GM19467 (cell line): ENCODE results near the gene VGF.
"Not testable (repeated sequence)": the region's sequence is repeated elsewhere in the genome, so short reads cannot be mapped to it uniquely, and the experiment has no call there.

ENCODE experiments used
- ATAC-seq: cut with Tn5 transposase; IDR thresholded peaks from one replicate; pipeline ENCODE4 v1.9.1; 2021; ENCODE audit warnings: mild to moderate bottlenecking, moderate library complexity; ENCODE audit not compliant: unreplicated experiment

Gene VGF

GRCh38 chr7:101120315-101120714 is 45.1 kb downstream of the VGF start:
- no peak for ATAC-seq

- no peak for ATAC-seq
Measured at GRCh38 chr7:101119876-101120275, 45.5 kb downstream of the VGF start.

- ATAC-seq = no peak
Measured at GRCh38 chr7:101118856-101119255, 46.5 kb downstream of the VGF start.

GRCh38 chr7:101116898-101117297 is 48.5 kb downstream of the VGF start:
- no peak for ATAC-seq

DNA sequence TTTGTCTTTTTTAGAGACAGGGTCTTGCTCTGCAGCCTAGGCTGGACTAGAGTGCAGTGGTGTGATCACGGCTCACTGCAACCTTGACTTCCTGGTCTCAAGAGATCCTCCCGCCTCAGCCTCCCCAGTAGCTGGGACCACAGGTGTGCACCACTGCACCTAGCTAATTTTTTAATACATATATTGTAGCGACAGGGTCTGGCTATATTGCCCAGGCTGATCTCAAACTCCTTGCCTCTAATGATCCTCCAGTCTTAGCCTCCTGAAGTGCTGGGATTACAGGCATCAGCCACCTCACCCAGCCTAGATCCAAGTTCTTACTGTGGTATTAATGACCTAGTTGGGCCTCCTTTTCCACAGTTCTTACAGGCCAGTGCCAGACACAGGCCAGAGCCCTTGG is 50.2 kb downstream of the VGF start:
- ATAC-seq = no peak

- ATAC-seq = no peak
Measured at GRCh38 chr7:101114492-101114891, 50.9 kb downstream of the VGF start.

- ATAC-seq = no peak
Measured at GRCh38 chr7:101113836-101114235, 51.5 kb downstream of the VGF start.

DNA sequence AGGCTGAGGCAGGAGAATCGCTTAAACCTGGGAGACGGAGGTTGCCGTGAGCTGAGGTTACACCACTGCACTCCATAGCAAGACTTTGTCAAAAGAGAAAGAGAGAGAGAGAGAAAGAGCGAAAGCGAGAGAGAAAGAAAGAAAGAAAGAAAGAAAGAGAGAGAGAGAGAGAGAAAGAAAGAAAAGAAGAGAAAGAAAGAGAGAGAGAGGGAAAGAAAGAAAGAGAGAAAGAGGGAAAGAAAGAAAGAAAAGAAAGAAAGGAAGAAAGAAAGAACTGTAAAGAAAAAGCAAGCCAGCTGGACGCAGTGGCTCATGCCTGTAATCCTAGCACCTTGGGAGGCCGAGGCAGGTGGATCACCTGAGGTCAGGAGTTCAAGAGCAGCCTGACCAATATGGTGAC is 52.2 kb downstream of the VGF start:
- not testable (repeated sequence) for ATAC-seq
